ENCODE measurements around the gene EPB41L3.

DNA sequence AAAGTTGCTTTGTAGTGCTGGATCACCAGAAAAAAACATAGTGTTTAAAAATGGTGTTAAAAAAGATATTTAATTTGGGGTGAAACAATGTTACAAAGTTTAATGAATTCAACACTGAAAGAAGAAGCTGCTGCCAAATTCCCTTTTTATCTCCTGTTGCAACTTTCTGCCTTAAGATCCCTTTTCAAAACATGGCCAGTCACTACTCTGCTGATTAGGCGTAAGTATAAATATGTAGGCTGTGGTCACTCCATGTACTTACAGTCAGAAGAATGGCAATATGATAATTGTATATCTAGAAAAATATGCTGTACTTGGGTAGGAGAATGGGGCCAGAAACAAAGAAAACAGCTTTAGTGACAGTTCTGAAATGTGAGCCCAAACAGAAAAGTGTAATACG lies 124.8 kb downstream of the EPB41L3 start:
- TF ChIP-seq EZH2 (IDR thresholded peaks at IDR 0.05; ENCODE audit: borderline replicate concordance, insufficient read depth, low read length, poor library complexity, severe bottlenecking) (no peak), TAF1 (IDR thresholded peaks at IDR 0.05; ENCODE audit: low read depth) (no peak), SMC3 (conservative IDR thresholded peaks at IDR 0.05; ENCODE audit: poor library complexity) (no peak), POLR2AphosphoS5 (IDR thresholded peaks at IDR 0.05) (no peak), EP300 (conservative IDR thresholded peaks at IDR 0.05; ENCODE audit: poor library complexity, severe bottlenecking) (no peak)
- TF ChIP-seq, protein P1, sequence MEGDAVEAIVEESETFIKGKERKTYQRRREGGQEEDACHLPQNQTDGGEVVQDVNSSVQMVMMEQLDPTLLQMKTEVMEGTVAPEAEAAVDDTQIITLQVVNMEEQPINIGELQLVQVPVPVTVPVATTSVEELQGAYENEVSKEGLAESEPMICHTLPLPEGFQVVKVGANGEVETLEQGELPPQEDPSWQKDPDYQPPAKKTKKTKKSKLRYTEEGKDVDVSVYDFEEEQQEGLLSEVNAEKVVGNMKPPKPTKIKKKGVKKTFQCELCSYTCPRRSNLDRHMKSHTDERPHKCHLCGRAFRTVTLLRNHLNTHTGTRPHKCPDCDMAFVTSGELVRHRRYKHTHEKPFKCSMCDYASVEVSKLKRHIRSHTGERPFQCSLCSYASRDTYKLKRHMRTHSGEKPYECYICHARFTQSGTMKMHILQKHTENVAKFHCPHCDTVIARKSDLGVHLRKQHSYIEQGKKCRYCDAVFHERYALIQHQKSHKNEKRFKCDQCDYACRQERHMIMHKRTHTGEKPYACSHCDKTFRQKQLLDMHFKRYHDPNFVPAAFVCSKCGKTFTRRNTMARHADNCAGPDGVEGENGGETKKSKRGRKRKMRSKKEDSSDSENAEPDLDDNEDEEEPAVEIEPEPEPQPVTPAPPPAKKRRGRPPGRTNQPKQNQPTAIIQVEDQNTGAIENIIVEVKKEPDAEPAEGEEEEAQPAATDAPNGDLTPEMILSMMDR (IDR thresholded peaks at IDR 0.05; ENCODE audit: poor library complexity, severe bottlenecking) = no peak
- TF ChIP-seq, protein P2, sequence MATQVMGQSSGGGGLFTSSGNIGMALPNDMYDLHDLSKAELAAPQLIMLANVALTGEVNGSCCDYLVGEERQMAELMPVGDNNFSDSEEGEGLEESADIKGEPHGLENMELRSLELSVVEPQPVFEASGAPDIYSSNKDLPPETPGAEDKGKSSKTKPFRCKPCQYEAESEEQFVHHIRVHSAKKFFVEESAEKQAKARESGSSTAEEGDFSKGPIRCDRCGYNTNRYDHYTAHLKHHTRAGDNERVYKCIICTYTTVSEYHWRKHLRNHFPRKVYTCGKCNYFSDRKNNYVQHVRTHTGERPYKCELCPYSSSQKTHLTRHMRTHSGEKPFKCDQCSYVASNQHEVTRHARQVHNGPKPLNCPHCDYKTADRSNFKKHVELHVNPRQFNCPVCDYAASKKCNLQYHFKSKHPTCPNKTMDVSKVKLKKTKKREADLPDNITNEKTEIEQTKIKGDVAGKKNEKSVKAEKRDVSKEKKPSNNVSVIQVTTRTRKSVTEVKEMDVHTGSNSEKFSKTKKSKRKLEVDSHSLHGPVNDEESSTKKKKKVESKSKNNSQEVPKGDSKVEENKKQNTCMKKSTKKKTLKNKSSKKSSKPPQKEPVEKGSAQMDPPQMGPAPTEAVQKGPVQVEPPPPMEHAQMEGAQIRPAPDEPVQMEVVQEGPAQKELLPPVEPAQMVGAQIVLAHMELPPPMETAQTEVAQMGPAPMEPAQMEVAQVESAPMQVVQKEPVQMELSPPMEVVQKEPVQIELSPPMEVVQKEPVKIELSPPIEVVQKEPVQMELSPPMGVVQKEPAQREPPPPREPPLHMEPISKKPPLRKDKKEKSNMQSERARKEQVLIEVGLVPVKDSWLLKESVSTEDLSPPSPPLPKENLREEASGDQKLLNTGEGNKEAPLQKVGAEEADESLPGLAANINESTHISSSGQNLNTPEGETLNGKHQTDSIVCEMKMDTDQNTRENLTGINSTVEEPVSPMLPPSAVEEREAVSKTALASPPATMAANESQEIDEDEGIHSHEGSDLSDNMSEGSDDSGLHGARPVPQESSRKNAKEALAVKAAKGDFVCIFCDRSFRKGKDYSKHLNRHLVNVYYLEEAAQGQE (IDR thresholded peaks at IDR 0.05; ENCODE audit: borderline replicate concordance) = no peak

All from neural cell (in vitro differentiated cells).